IMR-90 (cell line): ENCODE results near the gene IZUMO4. TPM values are rescaled to one million over a fixed set of nuclear protein-coding genes. Genes with fewer than 3 reads are reported as not detected.

ENCODE experiments used
- ATAC-seq: fragments of 200-7000 bp; cut with Tn5 transposase; 2 replicates; pipeline ENCODE4 v1.9.1; 2020; ENCODE audit warnings: low read depth, mild to moderate bottlenecking, moderate library complexity
- BruUV-seq: library from RNA; stranded (reverse); fragments of 400-500 nt; replicated peaks from 2 replicates; lab custom pipeline; 2021; lab: Mats Ljungman, UMichigan
- CTCF ChIA-PET: fragments of 300-600 bp; formaldehyde crosslinking; extraction: SDS; loops from one replicate; lab custom pipeline; 2021; ENCODE audit warnings: antibody characterized with exemption; lab: Yijun Ruan, JAX
- POLR2A ChIA-PET: fragments of 300-600 bp; sonication (Branson Sonifier 250); formaldehyde crosslinking; loops from one replicate; lab custom pipeline; 2022; ENCODE audit warnings: antibody characterized with exemption; ENCODE audit not compliant: unreplicated experiment; lab: Charles Lee
- DNase-seq: peaks from one replicate; pipeline ENCODE4 v3.0.0; 2013
- H2AFZ ChIP-seq: replicated peaks from 2 replicates; pipeline ENCODE3; 2013; ENCODE audit warnings: low read length, mild to moderate bottlenecking; ENCODE audit not compliant: poor library complexity
- H2AK5ac ChIP-seq: 2 replicates; pipeline ENCODE4 v1.6.1; 2013; ENCODE audit warnings: low read depth, low read length, inconsistent platforms
- H2AK9ac ChIP-seq: replicated peaks from 2 replicates; pipeline ENCODE3; 2013; ENCODE audit warnings: mild to moderate bottlenecking, low read depth, low read length, moderate library complexity; ENCODE audit not compliant: poor library complexity
- H2BK120ac ChIP-seq: 2 replicates; pipeline ENCODE4 v1.6.1; 2013; ENCODE audit warnings: low read depth, low read length, inconsistent platforms
- H2BK15ac ChIP-seq: 3 replicates; pipeline ENCODE4 v1.6.1; 2013; ENCODE audit warnings: low read depth, low read length, inconsistent platforms
- H2BK20ac ChIP-seq: 2 replicates; pipeline ENCODE4 v1.6.1; 2013; ENCODE audit warnings: low read depth, mild to moderate bottlenecking, inconsistent platforms, low read length, moderate library complexity
- H2BK5ac ChIP-seq: 2 replicates; pipeline ENCODE4 v1.6.1; 2013; ENCODE audit warnings: mild to moderate bottlenecking, low read depth, low read length, inconsistent platforms; ENCODE audit not compliant: poor library complexity, severe bottlenecking
- H3K14ac ChIP-seq: replicated peaks from 2 replicates; pipeline ENCODE4 v1.6.1; 2013; ENCODE audit warnings: low read depth, low read length, inconsistent platforms
- H3K18ac ChIP-seq: 2 replicates; pipeline ENCODE4 v1.6.1; 2013; ENCODE audit warnings: low read depth, low read length, control low read depth
- H3K23ac ChIP-seq: 2 replicates; pipeline ENCODE4 v1.6.1; 2013; ENCODE audit warnings: low read depth, low read length, inconsistent platforms
- H3K27ac ChIP-seq: 2 replicates; pipeline ENCODE4 v1.5.1; 2013; ENCODE audit warnings: mild to moderate bottlenecking, control low read depth, low read length; ENCODE audit not compliant: insufficient read depth
- H3K27me3 ChIP-seq: 2 replicates; pipeline ENCODE4 v1.6.1; 2013; ENCODE audit warnings: low read length; ENCODE audit not compliant: control insufficient read depth, insufficient read depth
- H3K36me3 ChIP-seq: 2 replicates; pipeline ENCODE4 v1.6.1; 2013; ENCODE audit warnings: low read length, mixed read lengths; ENCODE audit not compliant: control insufficient read depth, insufficient read depth
- H3K4ac ChIP-seq: 2 replicates; pipeline ENCODE4 v1.6.1; 2013; ENCODE audit warnings: low read depth, low read length, inconsistent platforms
- H3K4me1 ChIP-seq: 2 replicates; pipeline ENCODE4 v1.6.1; 2013; ENCODE audit warnings: low read length, mixed read lengths; ENCODE audit not compliant: control insufficient read depth, insufficient read depth
- H3K4me2 ChIP-seq: 2 replicates; pipeline ENCODE4 v1.6.1; 2013; ENCODE audit warnings: low read depth, mild to moderate bottlenecking, control low read depth, low read length, moderate library complexity
- H3K4me3 ChIP-seq: 2 replicates; pipeline ENCODE4 v1.5.1; 2013; ENCODE audit warnings: low read depth, mild to moderate bottlenecking, control low read depth, low read length, moderate library complexity; ENCODE audit not compliant: insufficient read depth
- H3K56ac ChIP-seq: 2 replicates; pipeline ENCODE4 v1.6.1; 2013; ENCODE audit warnings: low read length, inconsistent platforms; ENCODE audit not compliant: insufficient read depth; ENCODE audit errors: extremely low read depth
- H3K79me1 ChIP-seq, 2 experiments: 2 replicates each; pipeline ENCODE4 v1.6.1; 2013; ENCODE audit warnings: low read length in 2 of 2, inconsistent platforms in 1 of 2, low read depth in 1 of 2
- H3K9ac ChIP-seq: 2 replicates; pipeline ENCODE4 v1.6.1; 2013; ENCODE audit warnings: low read depth, low read length, control low read depth
- H3K9me1 ChIP-seq: 2 replicates; pipeline ENCODE4 v1.6.1; 2013; ENCODE audit warnings: low read length, inconsistent platforms; ENCODE audit not compliant: insufficient read depth
- H3K9me3 ChIP-seq: 2 replicates; pipeline ENCODE4 v1.6.1; 2013; ENCODE audit warnings: low read length; ENCODE audit not compliant: control insufficient read depth, insufficient read depth
- H4K20me1 ChIP-seq: 2 replicates; pipeline ENCODE4 v1.6.1; 2013; ENCODE audit warnings: low read length, inconsistent platforms; ENCODE audit not compliant: insufficient read depth
- H4K5ac ChIP-seq: 2 replicates; pipeline ENCODE4 v1.6.1; 2013; ENCODE audit warnings: mild to moderate bottlenecking, low read depth, low read length, control low read depth
- H4K8ac ChIP-seq, 2 experiments: 2 replicates each; pipeline ENCODE4 v1.6.1; 2013; ENCODE audit warnings: low read depth in 2 of 2, low read length in 2 of 2, control low read depth in 1 of 2, inconsistent platforms in 1 of 2
- H4K91ac ChIP-seq: 2 replicates; pipeline ENCODE4 v1.6.1; 2013; ENCODE audit warnings: low read depth, low read length, inconsistent platforms; ENCODE audit not compliant: insufficient read depth
- CEBPB ChIP-seq: IDR thresholded peaks from 2 replicates; pipeline ENCODE4 v1.6.1; 2012; ENCODE audit warnings: low read depth, low read length, improper control_type of control experiment
- CHD1 ChIP-seq: IDR thresholded peaks from 2 replicates; pipeline ENCODE4 v1.6.1; 2012; ENCODE audit warnings: low read depth, low read length, improper control_type of control experiment
- CTCF ChIP-seq: conservative IDR thresholded peaks from 2 replicates; pipeline ENCODE4 v1.5.1; 2012; ENCODE audit warnings: mild to moderate bottlenecking, low read depth, low read length, improper control_type of control experiment
- MAZ ChIP-seq: IDR thresholded peaks from 2 replicates; pipeline ENCODE4 v1.6.1; 2012; ENCODE audit warnings: low read depth, mild to moderate bottlenecking, low read length, improper control_type of control experiment, moderate library complexity, borderline replicate concordance
- RAD21 ChIP-seq: IDR thresholded peaks from 2 replicates; pipeline ENCODE4 v1.6.1; 2012; ENCODE audit warnings: low read length, improper control_type of control experiment
- RFX5 ChIP-seq: IDR thresholded peaks from 2 replicates; pipeline ENCODE4 v1.8.0; 2012; ENCODE audit warnings: low read depth, mild to moderate bottlenecking, low read length, moderate library complexity
- SMC3 ChIP-seq: fragments of 150-350 bp; IDR thresholded peaks from 2 replicates; pipeline ENCODE4 v1.6.1; 2016; ENCODE audit warnings: low read depth, mild to moderate bottlenecking, antibody characterized with exemption, low read length, moderate library complexity
- WGBS, 2 experiments: methylation state at CpG; one replicate each; pipeline versions ENCODE4 v1.1.5 to v1.1.7; 2013; ENCODE audit warnings: missing lambda C conversion rate in 2 of 2; ENCODE audit not compliant: insufficient read length in 1 of 2; ENCODE audit errors: extremely low coverage in 2 of 2; 5-methylcytosine and 5-hydroxymethylcytosine counted together
- dilution Hi-C: fragments of 300-500 bp; cut with HindIII; formaldehyde crosslinking; loops from one replicate; pipeline ENCODE4 v1.14.3; 2018; ENCODE audit warnings: low sequenced_read_pairs; ENCODE audit not compliant: unreplicated experiment
- in situ Hi-C: fragments of 300-500 bp; cut with MboI; formaldehyde crosslinking; loops from 3 replicates; pipeline ENCODE4 v1.14.3; 2019; ENCODE audit warnings: low sequenced_read_pairs, inconsistent platforms, mixed read lengths
- intact Hi-C: fragments of 100-400 bp; cut with micrococcal nuclease; formaldehyde crosslinking; loops from 2 replicates; pipeline ENCODE4 v1.10.0; 2022
- polyA plus RNA-seq, 3 experiments: library from polyadenylated mRNA; depleted of rRNA; stranded (reverse); fragments of >200 nt; gene quantifications; 2 replicates each; pipeline ENCODE4 v1.2.3, GENCODE V29; 2012; ENCODE audit warnings: low replicate concordance in 1 of 3
- total RNA-seq: library from RNA; depleted of rRNA; stranded (reverse); fragments of >200 nt; gene quantifications from 2 replicates; pipeline ENCODE4 v1.2.3, GENCODE V29; 2012

IZUMO4 gene
- total and polyA plus RNA-seq, 2 of the 4 experiments (the other 2 are of a cell fraction), result 0.72 to 2.8 TPM

- dilution Hi-C loops, result no loop called here
- no peak overlapping the region for H3K27ac ChIP-seq
- H2BK20ac ChIP-seq, result no peak overlapping the region
- H2AK9ac ChIP-seq, result no peak overlapping the region
- no peak overlapping the region for H3K4ac ChIP-seq
- TF ChIP-seq CTCF (no peak), CEBPB (no peak), MAZ (no peak), SMC3 (no peak), RFX5 (no peak), RAD21 (no peak), CHD1 (no peak)
- H3K9ac ChIP-seq, result no peak overlapping the region
- H2AFZ ChIP-seq, result no peak overlapping the region
- ChIA-PET CTCF (no interaction called here), POLR2A (no interaction called here)
- in situ Hi-C loops, result no loop called here
- no peak overlapping the region for H3K4me3 ChIP-seq
- H3K14ac ChIP-seq, result no peak overlapping the region
- H3K27me3 ChIP-seq, result no peaks in the 10 kb centered on the region
- no peak overlapping the region for H3K56ac ChIP-seq
- H4K5ac ChIP-seq, result no peak overlapping the region
- DNase-seq (no peak), ATAC-seq (no peak)
- peaks cover 78% of the 10 kb centered on the region for H3K36me3 ChIP-seq
- no peak overlapping the region for H3K18ac ChIP-seq
- no peak overlapping the region for H4K91ac ChIP-seq
- intact Hi-C loops, result no loop called here
- no peak overlapping the region for H2AK5ac ChIP-seq
- no peak overlapping the region for H2BK120ac ChIP-seq
- H2BK15ac ChIP-seq, result no peak overlapping the region
- H2BK5ac ChIP-seq, result no peak overlapping the region
- H3K23ac ChIP-seq, result no peak overlapping the region
- H3K9me1 ChIP-seq, result peaks cover 7% of the 10 kb centered on the region; the same call in 1 of the 2 replicates
- H3K4me2 ChIP-seq, result no peak overlapping the region
- no peaks in the 10 kb centered on the region for H3K4me1 ChIP-seq
- no peak overlapping the region for H4K8ac ChIP-seq
- H4K20me1 ChIP-seq, result peaks cover 54% of the 10 kb centered on the region
- 100% methylated on average over 1 of the region's 10 CpGs; no CpG with 5 or more reads in 1 of the 2 experiments for WGBS, 2 experiments
- BruUV-seq, result no TSS peak
- H3K79me1 ChIP-seq, result peaks cover 3 to 57% of the 10 kb centered on the region in 2 experiments; a peak in 3 of 4 replicates
- H3K9me3 ChIP-seq, result no peaks in the 10 kb centered on the region
Measured at GRCh38 chr19:2122982-2123381, 26.3 kb downstream of the IZUMO4 start.
